Measurements from ENCODE around the gene UBE3A. TPM values are rescaled to one million over a fixed set of nuclear protein-coding genes. Genes with fewer than 3 reads are reported as not detected.
A peak's percentile ranks its signal among the peaks of the same experiment; 100 is the strongest.

Gene UBE3A
- polyA plus RNA-seq, 1 of the 3 experiments (the other 2 are of a cell fraction): 9.7 TPM

- Histone ChIP-seq H3K4me3 (ENCODE audit: low read depth in 2 of 2, low read length in 1 of 2) (no peak overlapping the region), H3K27me3 (ENCODE audit: insufficient read depth) (no peaks in the 10 kb centered on the region), H3K36me3 (replicated peaks in 1 of 2; ENCODE audit: control insufficient read depth in 1 of 2, insufficient read depth in 2 of 2, low read length in 1 of 2) (peaks cover 0 to 3% of the 10 kb centered on the region in 2 experiments), H2AFZ (ENCODE audit: low read depth) (no peak overlapping the region), H3K9me3 (no peaks in the 10 kb centered on the region), H3K9me2 (no peaks in the 10 kb centered on the region), H4K20me1 (ENCODE audit: insufficient read depth) (peaks cover 21% of the 10 kb centered on the region), H3K79me2 (ENCODE audit: insufficient read depth) (peaks cover 26% of the 10 kb centered on the region), H3K27ac (ENCODE audit: low read depth in 2 of 2, low read length in 1 of 2) (no peak overlapping the region), H3F3A (replicated peaks; ENCODE audit: insufficient read depth) (no peaks in the 10 kb centered on the region), H3K9ac (no peak overlapping the region), H3K4me1 (ENCODE audit: control insufficient read depth in 1 of 2, insufficient read depth in 2 of 2, low read depth in 1 of 2, low read length in 1 of 2) (peaks cover 0 to 10% of the 10 kb centered on the region in 2 experiments; a peak in 2 of 4 replicates), H3K4me2 (no peak overlapping the region)
- DNase-seq: no peak
- TF ChIP-seq MXI1 (IDR thresholded peaks at IDR 0.05; ENCODE audit: low read depth, low read length) (no peak), RAD21 (IDR thresholded peaks at IDR 0.05; ENCODE audit: low read length) (no peak), FOXJ3 (CRISPR knock-in tag; IDR thresholded peaks at IDR 0.05) (no peak), ELF1 (IDR thresholded peaks at IDR 0.05) (no peak)
- POLR2A ChIA-PET: no interaction called here
- CTCF ChIA-PET: interaction anchor here (1.2 kb wide), 1 partner anchor 307 kb away, joined by 3 read pairs; no protein-coding TSS in a partner anchor
Observed at GRCh38 chr15:25441111-25441510, 2.3 kb upstream of the UBE3A start.

- 16% methylated on average over 9 of the region's 14 CpGs for WGBS (ENCODE audit: low lambda C conversion rate)
- CTCF ChIA-PET: interaction anchor here (1.5 to 1.7 kb wide), 2 partner anchors 11 to 303 kb away, joined by 3 to 7 read pairs; no protein-coding TSS in a partner anchor
- Histone ChIP-seq H3K4me2 (peak overlapping the region; percentile 77), H3K4me3 (ENCODE audit: low read depth in 2 of 2, low read length in 1 of 2) (peak overlapping the region; percentile 81 to 96), H3K27me3 (ENCODE audit: insufficient read depth) (no peaks in the 10 kb centered on the region), H2AFZ (ENCODE audit: low read depth) (peak overlapping the region; percentile 98), H3K79me2 (ENCODE audit: insufficient read depth) (peaks cover 43% of the 10 kb centered on the region), H3K4me1 (ENCODE audit: control insufficient read depth in 1 of 2, insufficient read depth in 2 of 2, low read depth in 1 of 2, low read length in 1 of 2) (peaks cover 3 to 10% of the 10 kb centered on the region in 2 experiments; a peak in 3 of 4 replicates), H3F3A (replicated peaks; ENCODE audit: insufficient read depth) (no peaks in the 10 kb centered on the region), H3K9me3 (no peaks in the 10 kb centered on the region), H4K20me1 (ENCODE audit: insufficient read depth) (peaks cover 38% of the 10 kb centered on the region), H3K9me2 (no peaks in the 10 kb centered on the region), H3K27ac (ENCODE audit: low read depth in 2 of 2, low read length in 1 of 2) (peak overlapping the region; percentile 73 to 92), H3K9ac (peak overlapping the region; percentile 83), H3K36me3 (replicated peaks in 1 of 2; ENCODE audit: control insufficient read depth in 1 of 2, insufficient read depth in 2 of 2, low read length in 1 of 2) (peaks cover 2 to 9% of the 10 kb centered on the region in 2 experiments)
- no peak for TF ChIP-seq YY1 (IDR thresholded peaks at IDR 0.05; ENCODE audit: low read depth)
- TF ChIP-seq MAX (IDR thresholded peaks at IDR 0.05; ENCODE audit: low read depth): peak; percentile 20; the same call in 1 of the 2 replicates
- DNase-seq: no peak
- POLR2A ChIA-PET: interaction anchor here (1.3 kb wide), 1 partner anchor 43 kb away, joined by 4 read pairs; no protein-coding TSS in a partner anchor
Observed at GRCh38 chr15:25439369-25439836, 579 bp upstream of the UBE3A start.

- peak overlapping the region; percentile 91 for H3K4me2 ChIP-seq
- WGBS (ENCODE audit: low lambda C conversion rate): 0% methylated on average over 17 of the region's 67 CpGs
- peak; percentile 79 for DNase-seq
- no peaks in the 10 kb centered on the region for H3K9me3 ChIP-seq
- H3F3A ChIP-seq (replicated peaks; ENCODE audit: insufficient read depth): no peaks in the 10 kb centered on the region
- peak overlapping the region; percentile 86 to 96 for H3K4me3 ChIP-seq (ENCODE audit: low read depth in 2 of 2, low read length in 1 of 2)
- H4K20me1 ChIP-seq (ENCODE audit: insufficient read depth): peaks cover 52% of the 10 kb centered on the region
- peaks cover 58% of the 10 kb centered on the region for H3K79me2 ChIP-seq (ENCODE audit: insufficient read depth)
- H3K36me3 ChIP-seq (replicated peaks in 1 of 2; ENCODE audit: control insufficient read depth in 1 of 2, insufficient read depth in 2 of 2, low read length in 1 of 2): peaks cover 2 to 9% of the 10 kb centered on the region in 2 experiments
- no peaks in the 10 kb centered on the region for H3K27me3 ChIP-seq (ENCODE audit: insufficient read depth)
- H3K27ac ChIP-seq (ENCODE audit: low read depth in 2 of 2, low read length in 1 of 2): peak overlapping the region; percentile 90 to 93
- peaks cover 10 to 16% of the 10 kb centered on the region in 2 experiments; a peak in 3 of 4 replicates for H3K4me1 ChIP-seq (ENCODE audit: control insufficient read depth in 1 of 2, insufficient read depth in 2 of 2, low read depth in 1 of 2, low read length in 1 of 2)
- peak overlapping the region; percentile 90 for H2AFZ ChIP-seq (ENCODE audit: low read depth)
- no peaks in the 10 kb centered on the region for H3K9me2 ChIP-seq
- ChIA-PET POLR2A (no interaction called here), CTCF (interaction anchor here (1.7 kb wide), 1 partner anchor 12 kb away, joined by 7 read pairs; no protein-coding TSS in a partner anchor)
- H3K9ac ChIP-seq: peak overlapping the region; percentile 99
- TF ChIP-seq RAD21 (IDR thresholded peaks at IDR 0.05; ENCODE audit: low read length): peak; percentile 60
- no peak for TF ChIP-seq RXRA (IDR thresholded peaks at IDR 0.05; ENCODE audit: borderline replicate concordance, low read depth)
- TF ChIP-seq TCF12 (IDR thresholded peaks at IDR 0.05): no peak
- no peak for TF ChIP-seq SIN3A (IDR thresholded peaks at IDR 0.05; ENCODE audit: borderline replicate concordance, low read depth, low read length)
- peak; percentile 67 for TF ChIP-seq MXI1 (IDR thresholded peaks at IDR 0.05; ENCODE audit: low read depth, low read length)
- no peak for TF ChIP-seq GATA2 (CRISPR knock-in tag; IDR thresholded peaks at IDR 0.05)
- TF ChIP-seq PBX3 (IDR thresholded peaks at IDR 0.05): no peak
- peak; percentile 43 for TF ChIP-seq CTCF (IDR thresholded peaks at IDR 0.05)
- no peak for TF ChIP-seq FOXM1 (IDR thresholded peaks at IDR 0.05; ENCODE audit: low read depth)
- no peak for TF ChIP-seq NRF1 (IDR thresholded peaks at IDR 0.05; ENCODE audit: low read depth, low read length)
- TF ChIP-seq ZBTB33 (IDR thresholded peaks at IDR 0.05; ENCODE audit: borderline replicate concordance, low read depth): no peak
Observed at GRCh38 chr15:25437777-25438600, 835 bp downstream of the UBE3A start.

Measured in SK-N-SH (cell line).